Endothelial cell of umbilical vein (primary cell): ENCODE data around the gene ARID3B.

Experiments used
- EZH2 ChIP-seq: IDR thresholded peaks from 2 replicates; pipeline ENCODE4 v1.6.1; 2012; ENCODE audit warnings: borderline replicate concordance, low read depth, mild to moderate bottlenecking, moderate library complexity, low read length, inconsistent platforms; ENCODE audit not compliant: severe bottlenecking
- FOS ChIP-seq: IDR thresholded peaks from 2 replicates; pipeline ENCODE4 v1.6.1; 2011; ENCODE audit warnings: mild to moderate bottlenecking, low read length, moderate library complexity, borderline replicate concordance; ENCODE audit not compliant: insufficient read depth
- JUN ChIP-seq: IDR thresholded peaks from 2 replicates; pipeline ENCODE4 v1.6.1; 2011; ENCODE audit warnings: borderline replicate concordance, low read depth; ENCODE audit not compliant: insufficient read length, insufficient read depth
- MYC ChIP-seq: IDR thresholded peaks from one replicate; pipeline ENCODE4 v1.6.1; 2011; ENCODE audit warnings: mild to moderate bottlenecking, low read depth, low read length
- POLR2A ChIP-seq: IDR thresholded peaks from 2 replicates; pipeline ENCODE4 v1.6.1; 2012; ENCODE audit warnings: low read depth, mild to moderate bottlenecking, control low read depth, low read length
- POLR2AphosphoS5 ChIP-seq: IDR thresholded peaks from 2 replicates; pipeline ENCODE4 v1.6.1; 2012; ENCODE audit warnings: low read depth, mild to moderate bottlenecking, control low read depth, low read length, moderate library complexity; ENCODE audit not compliant: insufficient read depth
- TF ChIP-seq, protein P1 (sequence below), 2 donors: IDR thresholded peaks; 1 replicate in 1 of 2; 2 replicates in 1 of 2; pipeline ENCODE4 v1.5.1; 2011; ENCODE audit warnings: low read length in 2 of 2, mild to moderate bottlenecking in 2 of 2, moderate library complexity in 2 of 2, control low read depth in 1 of 2, inconsistent platforms in 1 of 2, low read depth in 1 of 2; ENCODE audit not compliant: insufficient read depth in 1 of 2; ENCODE audit errors: extremely low read depth in 1 of 2
- TF ChIP-seq, protein P2 (sequence below): IDR thresholded peaks from 2 replicates; pipeline ENCODE4 v1.6.1; 2011; ENCODE audit not compliant: insufficient read depth, insufficient read length

- TF ChIP-seq, protein P1, sequence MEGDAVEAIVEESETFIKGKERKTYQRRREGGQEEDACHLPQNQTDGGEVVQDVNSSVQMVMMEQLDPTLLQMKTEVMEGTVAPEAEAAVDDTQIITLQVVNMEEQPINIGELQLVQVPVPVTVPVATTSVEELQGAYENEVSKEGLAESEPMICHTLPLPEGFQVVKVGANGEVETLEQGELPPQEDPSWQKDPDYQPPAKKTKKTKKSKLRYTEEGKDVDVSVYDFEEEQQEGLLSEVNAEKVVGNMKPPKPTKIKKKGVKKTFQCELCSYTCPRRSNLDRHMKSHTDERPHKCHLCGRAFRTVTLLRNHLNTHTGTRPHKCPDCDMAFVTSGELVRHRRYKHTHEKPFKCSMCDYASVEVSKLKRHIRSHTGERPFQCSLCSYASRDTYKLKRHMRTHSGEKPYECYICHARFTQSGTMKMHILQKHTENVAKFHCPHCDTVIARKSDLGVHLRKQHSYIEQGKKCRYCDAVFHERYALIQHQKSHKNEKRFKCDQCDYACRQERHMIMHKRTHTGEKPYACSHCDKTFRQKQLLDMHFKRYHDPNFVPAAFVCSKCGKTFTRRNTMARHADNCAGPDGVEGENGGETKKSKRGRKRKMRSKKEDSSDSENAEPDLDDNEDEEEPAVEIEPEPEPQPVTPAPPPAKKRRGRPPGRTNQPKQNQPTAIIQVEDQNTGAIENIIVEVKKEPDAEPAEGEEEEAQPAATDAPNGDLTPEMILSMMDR (IDR thresholded peaks at IDR 0.05; ENCODE audit: extremely low read depth in 1 of 2, insufficient read depth in 1 of 2, low read depth in 1 of 2, low read length in 2 of 2): no peak
- no peak for TF ChIP-seq EZH2
- no peak for TF ChIP-seq POLR2AphosphoS5
- no peak for TF ChIP-seq JUN
- TF ChIP-seq, protein P2, sequence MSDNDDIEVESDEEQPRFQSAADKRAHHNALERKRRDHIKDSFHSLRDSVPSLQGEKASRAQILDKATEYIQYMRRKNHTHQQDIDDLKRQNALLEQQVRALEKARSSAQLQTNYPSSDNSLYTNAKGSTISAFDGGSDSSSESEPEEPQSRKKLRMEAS: no peak
- no peak for TF ChIP-seq POLR2A
- TF ChIP-seq FOS: no peak
- no peak for TF ChIP-seq MYC
These were observed 85.3 kb downstream of the ARID3B start for GRCh38 chr15:74626336-74626735.
